IMR-90 (cell line): ENCODE data around the gene EDIL3. TPM values are rescaled to one million over a fixed set of nuclear protein-coding genes. Genes with fewer than 3 reads are reported as not detected.

Source experiments
- ATAC-seq: fragments of 200-7000 bp; cut with Tn5 transposase; 2 replicates; pipeline ENCODE4 v1.9.1; 2020; ENCODE audit warnings: low read depth, mild to moderate bottlenecking, moderate library complexity
- BruUV-seq: library from RNA; stranded (reverse); fragments of 400-500 nt; replicated peaks from 2 replicates; lab custom pipeline; 2021; lab: Mats Ljungman, UMichigan
- CTCF ChIA-PET: fragments of 300-600 bp; formaldehyde crosslinking; extraction: SDS; loops from one replicate; lab custom pipeline; 2021; ENCODE audit warnings: antibody characterized with exemption; lab: Yijun Ruan, JAX
- POLR2A ChIA-PET: fragments of 300-600 bp; sonication (Branson Sonifier 250); formaldehyde crosslinking; loops from one replicate; lab custom pipeline; 2022; ENCODE audit warnings: antibody characterized with exemption; ENCODE audit not compliant: unreplicated experiment; lab: Charles Lee
- DNase-seq: peaks from one replicate; pipeline ENCODE4 v3.0.0; 2013
- H2AFZ ChIP-seq: replicated peaks from 2 replicates; pipeline ENCODE3; 2013; ENCODE audit warnings: low read length, mild to moderate bottlenecking; ENCODE audit not compliant: poor library complexity
- H2AK5ac ChIP-seq: 2 replicates; pipeline ENCODE4 v1.6.1; 2013; ENCODE audit warnings: low read depth, low read length, inconsistent platforms
- H2AK9ac ChIP-seq: replicated peaks from 2 replicates; pipeline ENCODE3; 2013; ENCODE audit warnings: mild to moderate bottlenecking, low read depth, low read length, moderate library complexity; ENCODE audit not compliant: poor library complexity
- H2BK120ac ChIP-seq: 2 replicates; pipeline ENCODE4 v1.6.1; 2013; ENCODE audit warnings: low read depth, low read length, inconsistent platforms
- H2BK15ac ChIP-seq: 3 replicates; pipeline ENCODE4 v1.6.1; 2013; ENCODE audit warnings: low read depth, low read length, inconsistent platforms
- H2BK20ac ChIP-seq: 2 replicates; pipeline ENCODE4 v1.6.1; 2013; ENCODE audit warnings: low read depth, mild to moderate bottlenecking, inconsistent platforms, low read length, moderate library complexity
- H2BK5ac ChIP-seq: 2 replicates; pipeline ENCODE4 v1.6.1; 2013; ENCODE audit warnings: mild to moderate bottlenecking, low read depth, low read length, inconsistent platforms; ENCODE audit not compliant: poor library complexity, severe bottlenecking
- H3K14ac ChIP-seq: replicated peaks from 2 replicates; pipeline ENCODE4 v1.6.1; 2013; ENCODE audit warnings: low read depth, low read length, inconsistent platforms
- H3K18ac ChIP-seq: 2 replicates; pipeline ENCODE4 v1.6.1; 2013; ENCODE audit warnings: low read depth, low read length, control low read depth
- H3K23ac ChIP-seq: 2 replicates; pipeline ENCODE4 v1.6.1; 2013; ENCODE audit warnings: low read depth, low read length, inconsistent platforms
- H3K27ac ChIP-seq: 2 replicates; pipeline ENCODE4 v1.5.1; 2013; ENCODE audit warnings: mild to moderate bottlenecking, control low read depth, low read length; ENCODE audit not compliant: insufficient read depth
- H3K27me3 ChIP-seq: 2 replicates; pipeline ENCODE4 v1.6.1; 2013; ENCODE audit warnings: low read length; ENCODE audit not compliant: control insufficient read depth, insufficient read depth
- H3K36me3 ChIP-seq: 2 replicates; pipeline ENCODE4 v1.6.1; 2013; ENCODE audit warnings: low read length, mixed read lengths; ENCODE audit not compliant: control insufficient read depth, insufficient read depth
- H3K4ac ChIP-seq: 2 replicates; pipeline ENCODE4 v1.6.1; 2013; ENCODE audit warnings: low read depth, low read length, inconsistent platforms
- H3K4me1 ChIP-seq: 2 replicates; pipeline ENCODE4 v1.6.1; 2013; ENCODE audit warnings: low read length, mixed read lengths; ENCODE audit not compliant: control insufficient read depth, insufficient read depth
- H3K4me2 ChIP-seq: 2 replicates; pipeline ENCODE4 v1.6.1; 2013; ENCODE audit warnings: low read depth, mild to moderate bottlenecking, control low read depth, low read length, moderate library complexity
- H3K4me3 ChIP-seq: 2 replicates; pipeline ENCODE4 v1.5.1; 2013; ENCODE audit warnings: low read depth, mild to moderate bottlenecking, control low read depth, low read length, moderate library complexity; ENCODE audit not compliant: insufficient read depth
- H3K56ac ChIP-seq: 2 replicates; pipeline ENCODE4 v1.6.1; 2013; ENCODE audit warnings: low read length, inconsistent platforms; ENCODE audit not compliant: insufficient read depth; ENCODE audit errors: extremely low read depth
- H3K79me1 ChIP-seq, 2 experiments: 2 replicates each; pipeline ENCODE4 v1.6.1; 2013; ENCODE audit warnings: low read length in 2 of 2, inconsistent platforms in 1 of 2, low read depth in 1 of 2
- H3K9ac ChIP-seq: 2 replicates; pipeline ENCODE4 v1.6.1; 2013; ENCODE audit warnings: low read depth, low read length, control low read depth
- H3K9me1 ChIP-seq: 2 replicates; pipeline ENCODE4 v1.6.1; 2013; ENCODE audit warnings: low read length, inconsistent platforms; ENCODE audit not compliant: insufficient read depth
- H3K9me3 ChIP-seq: 2 replicates; pipeline ENCODE4 v1.6.1; 2013; ENCODE audit warnings: low read length; ENCODE audit not compliant: control insufficient read depth, insufficient read depth
- H4K20me1 ChIP-seq: 2 replicates; pipeline ENCODE4 v1.6.1; 2013; ENCODE audit warnings: low read length, inconsistent platforms; ENCODE audit not compliant: insufficient read depth
- H4K5ac ChIP-seq: 2 replicates; pipeline ENCODE4 v1.6.1; 2013; ENCODE audit warnings: mild to moderate bottlenecking, low read depth, low read length, control low read depth
- H4K8ac ChIP-seq, 2 experiments: 2 replicates each; pipeline ENCODE4 v1.6.1; 2013; ENCODE audit warnings: low read depth in 2 of 2, low read length in 2 of 2, control low read depth in 1 of 2, inconsistent platforms in 1 of 2
- H4K91ac ChIP-seq: 2 replicates; pipeline ENCODE4 v1.6.1; 2013; ENCODE audit warnings: low read depth, low read length, inconsistent platforms; ENCODE audit not compliant: insufficient read depth
- CHD1 ChIP-seq: IDR thresholded peaks from 2 replicates; pipeline ENCODE4 v1.6.1; 2012; ENCODE audit warnings: low read depth, low read length, improper control_type of control experiment
- FOS ChIP-seq: fragments of 150-350 bp; IDR thresholded peaks from 2 replicates; pipeline ENCODE4 v1.6.1; 2016; ENCODE audit warnings: low read depth, low read length
- NFE2L2 ChIP-seq: fragments of 150-350 bp; IDR thresholded peaks from 2 replicates; pipeline ENCODE4 v1.6.1; 2016; ENCODE audit warnings: low read depth, mild to moderate bottlenecking, low read length
- RCOR1 ChIP-seq: IDR thresholded peaks from 2 replicates; pipeline ENCODE4 v1.6.1; 2012; ENCODE audit warnings: mild to moderate bottlenecking, low read length, improper control_type of control experiment; ENCODE audit not compliant: insufficient replicate concordance
- SMC3 ChIP-seq: fragments of 150-350 bp; IDR thresholded peaks from 2 replicates; pipeline ENCODE4 v1.6.1; 2016; ENCODE audit warnings: low read depth, mild to moderate bottlenecking, antibody characterized with exemption, low read length, moderate library complexity
- WGBS, 2 experiments: methylation state at CpG; one replicate each; pipeline versions ENCODE4 v1.1.5 to v1.1.7; 2013; ENCODE audit warnings: missing lambda C conversion rate in 2 of 2; ENCODE audit not compliant: insufficient read length in 1 of 2; ENCODE audit errors: extremely low coverage in 2 of 2; 5-methylcytosine and 5-hydroxymethylcytosine counted together
- dilution Hi-C: fragments of 300-500 bp; cut with HindIII; formaldehyde crosslinking; loops from one replicate; pipeline ENCODE4 v1.14.3; 2018; ENCODE audit warnings: low sequenced_read_pairs; ENCODE audit not compliant: unreplicated experiment
- in situ Hi-C: fragments of 300-500 bp; cut with MboI; formaldehyde crosslinking; loops from 3 replicates; pipeline ENCODE4 v1.14.3; 2019; ENCODE audit warnings: low sequenced_read_pairs, inconsistent platforms, mixed read lengths
- intact Hi-C: fragments of 100-400 bp; cut with micrococcal nuclease; formaldehyde crosslinking; loops from 2 replicates; pipeline ENCODE4 v1.10.0; 2022
- polyA plus RNA-seq, 3 experiments: library from polyadenylated mRNA; depleted of rRNA; stranded (reverse); fragments of >200 nt; gene quantifications; 2 replicates each; pipeline ENCODE4 v1.2.3, GENCODE V29; 2012; ENCODE audit warnings: low replicate concordance in 1 of 3
- total RNA-seq: library from RNA; depleted of rRNA; stranded (reverse); fragments of >200 nt; gene quantifications from 2 replicates; pipeline ENCODE4 v1.2.3, GENCODE V29; 2012

The EDIL3 gene
- total and polyA plus RNA-seq, 2 of the 4 experiments (the other 2 are of a cell fraction): 55.5 to 82.8 TPM

DNA sequence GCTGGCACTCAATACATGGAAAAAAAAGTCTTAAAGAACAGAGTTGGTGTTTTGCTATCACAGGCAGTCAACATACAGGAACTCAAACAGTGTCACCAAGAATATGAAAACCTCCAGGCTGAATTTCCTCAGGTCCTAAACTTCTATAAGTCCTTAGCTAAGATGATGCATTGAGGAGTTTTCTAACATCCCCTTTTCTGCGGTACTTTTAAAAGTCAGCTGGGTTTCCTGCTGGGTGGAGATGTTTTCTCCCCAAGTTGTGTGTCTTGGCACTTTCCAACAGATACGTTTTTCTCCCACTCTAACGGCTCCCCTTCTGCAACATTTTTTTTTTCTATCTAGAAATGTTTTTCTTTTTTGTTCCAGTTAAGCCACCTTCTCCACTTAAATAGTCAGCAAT, 419.2 kb downstream of the EDIL3 start:
- H3K4me3 ChIP-seq: no peak overlapping the region
- H2AK5ac ChIP-seq: peak overlapping the region; percentile 67; the same call in 1 of the 2 replicates
- in situ Hi-C loops: no loop called here
- TF ChIP-seq NFE2L2 (no peak), RCOR1 (no peak), CHD1 (no peak), SMC3 (no peak), FOS (no peak)
- ATAC-seq (no peak), DNase-seq (no peak)
- dilution Hi-C loops: no loop called here
- H2AFZ ChIP-seq: no peak overlapping the region
- peak overlapping the region; percentile 56; the same call in 1 of the 2 replicates for H4K91ac ChIP-seq
- POLR2A ChIA-PET: no interaction called here
- H2AK9ac ChIP-seq: no peak overlapping the region
- H3K14ac ChIP-seq: peak overlapping the region; percentile 46; the same call in 1 of the 2 replicates
- peak overlapping the region in 1 of 2 experiments; percentile 52; a peak in 1 of 4 replicates for H4K8ac ChIP-seq
- no peaks in the 10 kb centered on the region for H3K27me3 ChIP-seq
- intact Hi-C loops: no loop called here
- peak overlapping the region; percentile 84 for H2BK120ac ChIP-seq
- H3K18ac ChIP-seq: peak overlapping the region; percentile 88; the same call in 1 of the 2 replicates
- H3K36me3 ChIP-seq: no peaks in the 10 kb centered on the region
- no peak overlapping the region for H3K4me2 ChIP-seq
- H3K9me3 ChIP-seq: no peaks in the 10 kb centered on the region
- CTCF ChIA-PET: interaction anchor here (0.7 kb wide), 2 partner anchors 25 to 407 kb away, joined by 3 to 4 read pairs; no protein-coding TSS in a partner anchor
- no peak overlapping the region; the same call in 1 of the 2 replicates for H3K23ac ChIP-seq
- no peak overlapping the region for H3K9ac ChIP-seq
- no TSS peak for BruUV-seq
- H3K79me1 ChIP-seq: no peaks in the 10 kb centered on the region; a peak in 1 of 4 replicates
- H2BK15ac ChIP-seq: peak overlapping the region; percentile 76; the same call in 1 of the 3 replicates
- peaks cover 5% of the 10 kb centered on the region; the same call in 1 of the 2 replicates for H3K9me1 ChIP-seq
- peaks cover 5% of the 10 kb centered on the region; the same call in 1 of the 2 replicates for H3K4me1 ChIP-seq
- H4K5ac ChIP-seq: peak overlapping the region; percentile 4; the same call in 1 of the 2 replicates
- H2BK20ac ChIP-seq: peak overlapping the region; percentile 91
- no peak overlapping the region for H3K27ac ChIP-seq
- peak overlapping the region; percentile 72; the same call in 1 of the 2 replicates for H3K4ac ChIP-seq
- WGBS, 2 experiments: 65% methylated on average over 2 of the region's 3 CpGs; no CpG with 5 or more reads in 1 of the 2 experiments
- peak overlapping the region; percentile 8 for H2BK5ac ChIP-seq
- no peaks in the 10 kb centered on the region for H4K20me1 ChIP-seq
- H3K56ac ChIP-seq: 0 out of 2 replicates have a peak overlapping the region, but pooled peaks have one; percentile 30
